Measurements from ENCODE around the gene MTUS2. TPM values are rescaled to one million over a fixed set of nuclear protein-coding genes. Genes with fewer than 3 reads are reported as not detected.

MTUS2 gene
- total and polyA plus RNA-seq, 2 of the 8 experiments (the other 6 are each of a cell fraction or from before 2014, with no cell fraction given) = 0.18 to 0.80 TPM

DNA sequence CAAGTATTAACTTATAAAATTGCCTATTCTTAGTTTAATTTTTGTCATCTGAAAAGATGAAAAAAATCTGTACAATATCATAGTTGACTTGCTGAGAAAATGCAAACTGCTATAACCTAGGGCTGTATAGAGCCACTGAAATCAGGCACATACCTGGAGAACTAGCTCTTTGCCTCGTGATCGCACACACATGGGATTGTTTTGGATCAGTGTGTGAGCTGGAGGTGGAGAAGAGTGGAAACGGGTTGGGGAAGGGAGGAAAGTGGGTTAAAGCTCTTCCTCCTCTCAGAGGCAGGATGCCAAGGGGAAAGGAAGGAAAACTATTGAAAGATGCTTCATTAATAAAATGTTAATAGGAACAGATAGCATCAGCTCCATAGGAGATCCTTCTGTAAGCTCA lies 2.7 kb downstream of the MTUS2 start:
- ChIA-PET POLR2A (ENCODE audit: partially characterized antibody) (no interaction called here), CTCF (ENCODE audit: partially characterized antibody) (no interaction called here)
- Histone ChIP-seq H3K79me2 (ENCODE audit: control insufficient read depth in 1 of 2, insufficient read depth in 2 of 2, low read length in 2 of 2) (no peaks in the 10 kb centered on the region), H3K23me2 (ENCODE audit: low read depth, low read length) (peaks cover 3% of the 10 kb centered on the region; the same call in 1 of the 2 replicates), H4K20me1 (replicated peaks in 1 of 2; ENCODE audit: control insufficient read depth in 1 of 2, insufficient read depth in 2 of 2, low read length in 2 of 2) (no peaks in the 10 kb centered on the region), H3K56ac (replicated peaks; ENCODE audit: insufficient read length, low read depth, low read length) (no peak overlapping the region), H4K91ac (replicated peaks; ENCODE audit: insufficient read length, low read length) (no peak overlapping the region), H2BK20ac (ENCODE audit: low read length) (no peak overlapping the region), H2AK5ac (ENCODE audit: low read depth, low read length) (no peak overlapping the region), H4K8ac (ENCODE audit: extremely low read depth, insufficient read depth, low read length) (no peak overlapping the region), H3K9ac (replicated peaks in 1 of 4; ENCODE audit: extremely low read depth in 1 of 4, low read depth in 3 of 4, low read length in 3 of 4) (no peak overlapping the region), H2BK15ac (ENCODE audit: low read length) (no peak overlapping the region), H2BK12ac (ENCODE audit: low read depth, low read length) (no peak overlapping the region), H3K79me1 (ENCODE audit: low read depth, low read length) (no peaks in the 10 kb centered on the region), H3K27ac (ENCODE audit: low read depth, low read length) (no peak overlapping the region), H3K4me3 (ENCODE audit: extremely low read depth in 1 of 4, insufficient read depth in 2 of 4, low read depth in 3 of 4, low read length in 4 of 4) (no peak overlapping the region), H3K27me3 (replicated peaks in 1 of 4; ENCODE audit: control insufficient read depth in 3 of 4, extremely low read depth in 1 of 4, insufficient read depth in 3 of 4, low read length in 3 of 4) (peaks cover 0 to 35% (median 22%) of the 10 kb centered on the region in 4 experiments; a peak in 6 of 7 replicates), H4K5ac (ENCODE audit: insufficient read length, low read depth, low read length) (no peak overlapping the region), H2AFZ (ENCODE audit: low read length) (no peak overlapping the region), H3K4ac (replicated peaks; ENCODE audit: insufficient read length, low read depth, low read length) (no peak overlapping the region), H3K9me3 (ENCODE audit: insufficient read depth in 2 of 2, low read depth in 1 of 2, low read length in 1 of 2) (0 out of 4 replicates have a peak, but pooled peaks cover 0 to 1% of the 10 kb centered on the region in 2 experiments), H3K14ac (ENCODE audit: insufficient read length) (no peak overlapping the region), H3K4me1 (replicated peaks in 1 of 4; ENCODE audit: control insufficient read depth in 3 of 4, insufficient read depth in 4 of 4, low read length in 3 of 4) (peaks cover 0 to 4% (median 0%) of the 10 kb centered on the region in 4 experiments; a peak in 2 of 7 replicates), H2BK120ac (replicated peaks; ENCODE audit: low read depth, low read length) (no peak overlapping the region), H2BK5ac (ENCODE audit: low read depth, low read length) (no peak overlapping the region), H3K18ac (ENCODE audit: extremely low read depth, low read length) (no peak overlapping the region), H3K4me2 (ENCODE audit: insufficient read depth in 1 of 2, low read depth in 2 of 2, low read length in 2 of 2) (no peak overlapping the region), H3K36me3 (ENCODE audit: control insufficient read depth in 2 of 4, insufficient read depth in 4 of 4, low read length in 3 of 4) (no peaks in the 10 kb centered on the region), H3K23ac (ENCODE audit: insufficient read length) (no peak overlapping the region)
- FAIRE-seq (no peak), DNase-seq (ENCODE audit: low read depth in 1 of 2, low spot score in 2 of 2) (no peak)
- TF ChIP-seq BCL11A (IDR thresholded peaks at IDR 0.05; ENCODE audit: low read depth in 2 of 2, low read length in 2 of 2) = no peak
- TF ChIP-seq NANOG (IDR thresholded peaks at IDR 0.05; ENCODE audit: insufficient read depth, low read depth, low read length, poor library complexity, severe bottlenecking) = no peak
- TF ChIP-seq EGR1 (IDR thresholded peaks at IDR 0.05; ENCODE audit: borderline replicate concordance, low read depth, low read length) = no peak
- TF ChIP-seq POLR2AphosphoS5 (IDR thresholded peaks at IDR 0.05; ENCODE audit: low read depth, low read length) = no peak
- no peak for TF ChIP-seq MAFK (IDR thresholded peaks at IDR 0.05; ENCODE audit: low read depth, low read length)
- no peak for TF ChIP-seq ATF2 (IDR thresholded peaks at IDR 0.05; ENCODE audit: low read length)
- no peak for TF ChIP-seq RFX5 (IDR thresholded peaks at IDR 0.05; ENCODE audit: borderline replicate concordance, low read depth, low read length)
- 73% methylated on average over 3 of the region's 3 CpGs; no CpG with 5 or more reads in 1 of the 2 experiments for WGBS, 2 experiments (ENCODE audit: extremely low coverage in 1 of 2, insufficient coverage in 1 of 2, insufficient read length in 1 of 2, insufficient replicate concordance in 2 of 2, low coverage in 1 of 2, low lambda C conversion rate in 2 of 2, missing lambda C conversion rate in 1 of 2)
